ENCODE measurements around the gene SOX10. TPM values are rescaled to one million over a fixed set of nuclear protein-coding genes. Genes with fewer than 3 reads are reported as not detected.

Gene SOX10
- total and polyA plus RNA-seq, 9 of the 15 experiments (the other 6 are each of a cell fraction or from before 2014, with no cell fraction given), result not detected

GRCh38 chr22:37990301-37990700 is 5.9 kb upstream of the SOX10 start:
- POLR2A ChIA-PET, result interaction anchor here (0.5 to 1.0 kb wide), 2 partner anchors 24 to 105 kb away, joined by 3 to 6 read pairs; no protein-coding TSS in a partner anchor
- H3K4me3 ChIP-seq, result no peak overlapping the region
- in situ Hi-C loops (cut with MboI), result no loop called here
- H3K9me1 ChIP-seq (ENCODE audit: control insufficient read depth, insufficient read depth, low read length), result no peaks in the 10 kb centered on the region
- H3K9ac ChIP-seq (ENCODE audit: insufficient read depth in 1 of 2, low read depth in 2 of 2, low read length in 2 of 2), result peak overlapping the region in 1 of 2 experiments; percentile 26; a peak in 1 of 4 replicates
- no peak overlapping the region for H2AFZ ChIP-seq (ENCODE audit: low read depth, low read length)
- no peaks in the 10 kb centered on the region for H3K79me2 ChIP-seq (ENCODE audit: control insufficient read depth, insufficient read depth, low read length)
- no peak overlapping the region for H3K4me2 ChIP-seq (ENCODE audit: insufficient read depth, low read length)
- no peak overlapping the region for H3K27ac ChIP-seq (ENCODE audit: extremely low read depth, low read depth, low read length)
- intact Hi-C loops (cut with micrococcal nuclease), result no loop called here
- H3K4me1 ChIP-seq (replicated peaks in 1 of 2; ENCODE audit: control insufficient read depth in 2 of 2, insufficient read depth in 2 of 2, low read length in 2 of 2), result peaks cover 0 to 6% of the 10 kb centered on the region in 2 experiments; a peak in 2 of 5 replicates
- no peak for DNase-seq (ENCODE audit: extremely low read depth in 1 of 4, low spot score in 3 of 4)
- H4K20me1 ChIP-seq (replicated peaks; ENCODE audit: control insufficient read depth, insufficient read depth, low read length), result no peaks in the 10 kb centered on the region
- no peaks in the 10 kb centered on the region for H3K27me3 ChIP-seq (ENCODE audit: control insufficient read depth in 2 of 2, insufficient read depth in 2 of 2, low read length in 2 of 2)
- WGBS (ENCODE audit: insufficient coverage, low coverage, missing lambda C conversion rate), result 14% methylated on average over 3 of the region's 5 CpGs
- no peak for TF ChIP-seq HNRNPUL1 (IDR thresholded peaks at IDR 0.05; ENCODE audit: low read length)
- TF ChIP-seq ERF (CRISPR knock-in tag; IDR thresholded peaks at IDR 0.05), result no peak
- TF ChIP-seq NRF1 (conservative IDR thresholded peaks at IDR 0.05 in 1 of 2, IDR thresholded peaks at IDR 0.05 in 1 of 2), result no peak
- TF ChIP-seq FOXM1 (IDR thresholded peaks at IDR 0.05; ENCODE audit: low read depth), result no peak
- TF ChIP-seq FOXM1 (CRISPR knock-in tag; IDR thresholded peaks at IDR 0.05; ENCODE audit: low read depth), result no peak
- no peak for TF ChIP-seq SAP30 (IDR thresholded peaks at IDR 0.05; ENCODE audit: borderline replicate concordance, insufficient read depth, low read depth, low read length, poor library complexity, severe bottlenecking)
- no peak for TF ChIP-seq ZNF431 (CRISPR knock-in tag; IDR thresholded peaks at IDR 0.05)
- TF ChIP-seq JUNB (CRISPR knock-in tag; conservative IDR thresholded peaks at IDR 0.05), result no peak
- no peak for TF ChIP-seq BHLHE40 (IDR thresholded peaks at IDR 0.05; ENCODE audit: low read length)
- no peak for TF ChIP-seq ZNF408 (CRISPR knock-in tag; IDR thresholded peaks at IDR 0.05; ENCODE audit: low read depth)
- TF ChIP-seq ZNF79 (CRISPR knock-in tag; IDR thresholded peaks at IDR 0.05; ENCODE audit: low read depth), result no peak
- TF ChIP-seq ZBTB12 (CRISPR knock-in tag; IDR thresholded peaks at IDR 0.05), result no peak
- no peak for TF ChIP-seq ZNF449 (CRISPR knock-in tag; IDR thresholded peaks at IDR 0.05)
- TF ChIP-seq ZNF121 (CRISPR knock-in tag; conservative IDR thresholded peaks at IDR 0.05), result no peak
- no peak for ATAC-seq
- no peaks in the 10 kb centered on the region for H3K36me3 ChIP-seq (ENCODE audit: control insufficient read depth, insufficient read depth, low read length)
- H3K9me3 ChIP-seq (replicated peaks; ENCODE audit: control insufficient read depth, insufficient read depth, low read depth, low read length), result no peaks in the 10 kb centered on the region
- no TSS peak for BruUV-seq (replicated peaks)
- CTCF ChIA-PET (ENCODE audit: low intra/inter-chr PET ratio), result no interaction called here
- no peak for FAIRE-seq
